H1 (cell line): ENCODE data around the gene MACROD2. TPM values are rescaled to one million over a fixed set of nuclear protein-coding genes. Genes with fewer than 3 reads are reported as not detected.
A peak's percentile ranks its signal among the peaks of the same experiment; 100 is the strongest.

ENCODE experiments used
- CTCF ChIA-PET: fragments of 300-600 bp; sonication (Branson Sonifier 250); formaldehyde crosslinking; loops from one replicate; lab custom pipeline; 2021; ENCODE audit not compliant: partially characterized antibody; lab: Charles Lee
- POLR2A ChIA-PET: fragments of 300-600 bp; sonication (Branson Sonifier 250); formaldehyde crosslinking; loops from one replicate; lab custom pipeline; 2021; ENCODE audit warnings: inconsistent platforms; ENCODE audit not compliant: partially characterized antibody; lab: Charles Lee
- DNase-seq, 2 experiments: peaks; one replicate each; pipeline versions ENCODE4 v3.0.0 to v3.0.0-alpha.2; 2010 to 2022; ENCODE audit warnings: low spot score in 2 of 2, low read depth in 1 of 2, mixed read lengths in 1 of 2
- FAIRE-seq: peaks from 2 replicates; lab custom pipeline; 2011; peaks lifted over from hg19 to GRCh38; lab: Jason Lieb, UNC
- H2AFZ ChIP-seq: 2 replicates; pipeline ENCODE4 v1.8.1; 2012; ENCODE audit warnings: low read length, inconsistent platforms
- H2AK5ac ChIP-seq: 2 replicates; pipeline ENCODE4 v1.6.1; 2013; ENCODE audit warnings: low read depth, low read length
- H2BK120ac ChIP-seq: replicated peaks from 2 replicates; pipeline ENCODE3; 2013; ENCODE audit warnings: low read depth, low read length, inconsistent platforms
- H2BK12ac ChIP-seq: 2 replicates; pipeline ENCODE4 v1.6.1; 2013; ENCODE audit warnings: low read depth, low read length
- H2BK15ac ChIP-seq: 2 replicates; pipeline ENCODE4 v1.6.1; 2013; ENCODE audit warnings: low read length
- H2BK20ac ChIP-seq: 2 replicates; pipeline ENCODE4 v1.6.1; 2013; ENCODE audit warnings: low read length
- H2BK5ac ChIP-seq: 2 replicates; pipeline ENCODE4 v1.6.1; 2013; ENCODE audit warnings: low read depth, low read length
- H3K14ac ChIP-seq: 2 replicates; pipeline ENCODE4 v1.6.1; 2013; ENCODE audit warnings: inconsistent platforms; ENCODE audit not compliant: insufficient read length
- H3K18ac ChIP-seq: 2 replicates; pipeline ENCODE4 v1.6.1; 2013; ENCODE audit warnings: low read length; ENCODE audit errors: extremely low read depth
- H3K23ac ChIP-seq: 2 replicates; pipeline ENCODE4 v1.6.1; 2013; ENCODE audit warnings: inconsistent platforms; ENCODE audit not compliant: insufficient read length
- H3K23me2 ChIP-seq: 2 replicates; pipeline ENCODE4 v1.6.1; 2013; ENCODE audit warnings: low read depth, low read length
- H3K27ac ChIP-seq: 2 replicates; pipeline ENCODE4 v1.6.1; 2011; ENCODE audit warnings: low read depth, low read length, inconsistent platforms
- H3K27me3 ChIP-seq, 4 experiments: replicated peaks in 1 of 4; 1 replicate in 1 of 4; 2 replicates in 3 of 4; pipeline versions ENCODE4 v1.6.1 to v1.8.1; 2011 to 2013; ENCODE audit warnings: low read length in 3 of 4, mild to moderate bottlenecking in 3 of 4, inconsistent platforms in 2 of 4, mixed read lengths in 2 of 4, moderate library complexity in 1 of 4; ENCODE audit not compliant: control insufficient read depth in 3 of 4, insufficient read depth in 3 of 4; ENCODE audit errors: extremely low read depth in 1 of 4
- H3K36me3 ChIP-seq, 4 experiments: 2 replicates each; pipeline versions ENCODE4 v1.6.1 to v1.8.1; 2011 to 2013; ENCODE audit warnings: mild to moderate bottlenecking in 4 of 4, low read length in 3 of 4, moderate library complexity in 2 of 4, control low read depth in 1 of 4, inconsistent platforms in 1 of 4; ENCODE audit not compliant: insufficient read depth in 4 of 4, control insufficient read depth in 2 of 4
- H3K4ac ChIP-seq: replicated peaks from 2 replicates; pipeline ENCODE3; 2013; ENCODE audit warnings: low read length, low read depth, mixed read lengths, inconsistent platforms; ENCODE audit not compliant: insufficient read length
- H3K4me1 ChIP-seq, 4 experiments: replicated peaks in 1 of 4; 1 replicate in 1 of 4; 2 replicates in 3 of 4; pipeline versions ENCODE4 v1.6.1 to v1.8.1; 2011 to 2013; ENCODE audit warnings: low read length in 3 of 4, inconsistent platforms in 2 of 4, mixed read lengths in 1 of 4; ENCODE audit not compliant: insufficient read depth in 4 of 4, control insufficient read depth in 3 of 4
- H3K4me2 ChIP-seq, 2 experiments: 2 replicates each; pipeline versions ENCODE4 v1.6.1 to v1.8.1; 2011 to 2013; ENCODE audit warnings: low read depth in 2 of 2, low read length in 2 of 2, control low read depth in 1 of 2, inconsistent platforms in 1 of 2, mild to moderate bottlenecking in 1 of 2; ENCODE audit not compliant: insufficient read depth in 1 of 2
- H3K4me3 ChIP-seq, 4 experiments: fragments of 200-600, 300-600 bp in 1 of 4; sonication (generic), shearing (Covaris generic), sonication (Bioruptor Twin) in 1 of 4; 2 replicates each; pipeline versions ENCODE4 v1.5.1 to v1.8.1; 2011 to 2016; ENCODE audit warnings: low read length in 4 of 4, low read depth in 3 of 4, control low read depth in 2 of 4, inconsistent platforms in 2 of 4, mild to moderate bottlenecking in 2 of 4, mixed read lengths in 1 of 4, moderate library complexity in 1 of 4; ENCODE audit not compliant: insufficient read depth in 2 of 4; ENCODE audit errors: extremely low read depth in 1 of 4
- H3K56ac ChIP-seq: replicated peaks from 2 replicates; pipeline ENCODE3; 2013; ENCODE audit warnings: low read depth, mild to moderate bottlenecking, mixed read lengths, low read length, inconsistent platforms; ENCODE audit not compliant: insufficient read length
- H3K79me1 ChIP-seq: 2 replicates; pipeline ENCODE4 v1.6.1; 2013; ENCODE audit warnings: low read depth, low read length, control low read depth
- H3K79me2 ChIP-seq, 2 experiments: 2 replicates each; pipeline versions ENCODE4 v1.6.1 to v1.8.1; 2012 to 2013; ENCODE audit warnings: low read length in 2 of 2, mild to moderate bottlenecking in 2 of 2, inconsistent platforms in 1 of 2; ENCODE audit not compliant: insufficient read depth in 2 of 2, control insufficient read depth in 1 of 2
- H3K9ac ChIP-seq, 4 experiments: replicated peaks in 1 of 4; 1 replicate in 1 of 4; 2 replicates in 3 of 4; pipeline versions ENCODE4 v1.6.1 to v1.8.1; 2011 to 2013; ENCODE audit warnings: low read depth in 3 of 4, low read length in 3 of 4, control low read depth in 2 of 4, mild to moderate bottlenecking in 2 of 4, moderate library complexity in 2 of 4, inconsistent platforms in 1 of 4; ENCODE audit errors: extremely low read depth in 1 of 4
- H3K9me3 ChIP-seq, 2 experiments: 2 replicates each; pipeline versions ENCODE4 v1.6.1 to v1.8.1; 2012 to 2013; ENCODE audit warnings: mild to moderate bottlenecking in 2 of 2, moderate library complexity in 2 of 2, control low read depth in 1 of 2, inconsistent platforms in 1 of 2, low read depth in 1 of 2, low read length in 1 of 2, mixed read lengths in 1 of 2; ENCODE audit not compliant: insufficient read depth in 2 of 2
- H4K20me1 ChIP-seq, 2 experiments: replicated peaks in 1 of 2; 2 replicates each; pipeline versions ENCODE3 to v1.8.1; 2011 to 2013; ENCODE audit warnings: inconsistent platforms in 2 of 2, low read length in 2 of 2, mild to moderate bottlenecking in 1 of 2; ENCODE audit not compliant: insufficient read depth in 2 of 2, control insufficient read depth in 1 of 2
- H4K5ac ChIP-seq: 2 replicates; pipeline ENCODE4 v1.6.1; 2013; ENCODE audit warnings: low read length, low read depth, mixed read lengths, inconsistent platforms; ENCODE audit not compliant: insufficient read length
- H4K8ac ChIP-seq: 2 replicates; pipeline ENCODE4 v1.8.0; 2013; ENCODE audit warnings: mild to moderate bottlenecking, moderate library complexity, low read length, inconsistent platforms; ENCODE audit not compliant: insufficient read depth; ENCODE audit errors: extremely low read depth
- H4K91ac ChIP-seq: replicated peaks from 2 replicates; pipeline ENCODE3; 2013; ENCODE audit warnings: low read length, mixed read lengths, inconsistent platforms; ENCODE audit not compliant: insufficient read length
- CHD1 ChIP-seq: IDR thresholded peaks from 2 replicates; pipeline ENCODE4 v1.6.1; 2012; ENCODE audit warnings: low read depth, low read length, improper control_type of control experiment
- RAD21 ChIP-seq, 2 experiments: IDR thresholded peaks in 1 of 2; conservative IDR thresholded peaks in 1 of 2; 2 replicates each; pipeline ENCODE4 v1.6.1; 2011; ENCODE audit warnings: low read depth in 2 of 2, low read length in 2 of 2, improper control_type of control experiment in 1 of 2, inconsistent platforms in 1 of 2, mild to moderate bottlenecking in 1 of 2, moderate library complexity in 1 of 2
- SIN3A ChIP-seq, 2 experiments: IDR thresholded peaks in 1 of 2; conservative IDR thresholded peaks in 1 of 2; 2 replicates each; pipeline ENCODE4 v1.6.1; 2011 to 2012; ENCODE audit warnings: low read length in 2 of 2, improper control_type of control experiment in 1 of 2, low read depth in 1 of 2, mild to moderate bottlenecking in 1 of 2
- TBP ChIP-seq: IDR thresholded peaks from 2 replicates; pipeline ENCODE4 v1.6.1; 2011; ENCODE audit warnings: low read depth, low read length, improper control_type of control experiment
- polyA plus RNA-seq, 7 experiments: library from polyadenylated mRNA; depleted of rRNA in 3 of 7; stranded (reverse) in 5 of 7; unstranded in 2 of 7; fragments of >200 nt in 5 of 7; fragments of 200-250 nt in 2 of 7; gene quantifications; 1 replicate in 5 of 7; 2 replicates in 1 of 7; 4 replicates in 1 of 7; pipeline versions ENCODE4 v1.2.1 to v1.2.3, GENCODE V29; 2011 to 2013; ENCODE audit warnings: missing spikeins in 2 of 7, mixed read lengths in 2 of 7
- total RNA-seq: library from RNA; stranded (reverse); fragmentation: NEBNext Ultra II Directional; extraction: Animal tissue kit (Norgen Biotek cat#: 25700); gene quantifications from 2 replicates; pipeline ENCODE4 v1.2.1, GENCODE V29; 2021
- TF ChIP-seq, protein P1 (sequence below), 3 experiments: IDR thresholded peaks; 1 replicate in 2 of 3; 2 replicates in 1 of 3; pipeline versions ENCODE4 v1.5.1 to v1.6.1; 2011; ENCODE audit warnings: low read length in 3 of 3, mild to moderate bottlenecking in 3 of 3, inconsistent platforms in 2 of 3, low read depth in 1 of 3, moderate library complexity in 1 of 3; ENCODE audit not compliant: insufficient read depth in 1 of 3; ENCODE audit errors: control extremely low read depth in 1 of 3

Gene MACROD2
- total and polyA plus RNA-seq, 2 of the 8 experiments (the other 6 are each of a cell fraction or from before 2014, with no cell fraction given): 0.70 to 3.9 TPM

DNA sequence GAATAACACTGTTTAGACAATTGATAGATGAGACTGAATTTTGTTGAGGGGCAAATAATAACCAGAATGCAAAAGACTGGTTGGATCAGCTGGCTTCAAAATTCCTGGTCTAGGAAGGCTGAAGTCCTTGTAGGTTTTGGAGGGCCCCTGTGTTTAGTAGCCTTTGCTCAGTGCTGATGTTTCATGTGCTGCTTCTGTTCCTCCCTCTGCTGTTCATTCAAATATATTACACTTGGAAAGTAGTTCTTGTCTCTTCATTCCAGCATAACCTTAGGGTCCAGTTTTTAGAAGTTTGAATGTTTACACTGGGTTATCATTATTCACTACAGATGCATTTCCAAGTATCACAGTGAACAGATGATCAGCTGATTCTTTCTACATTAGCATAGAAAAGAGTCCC lies 269.6 kb downstream of the MACROD2 start:
- no peaks in the 10 kb centered on the region for H3K79me2 ChIP-seq
- H2BK120ac ChIP-seq: no peak overlapping the region
- no peaks in the 10 kb centered on the region for H3K79me1 ChIP-seq
- no peak overlapping the region for H3K27ac ChIP-seq
- H3K27me3 ChIP-seq: no peaks in the 10 kb centered on the region
- no peak overlapping the region for H3K4me3 ChIP-seq
- FAIRE-seq: no peak
- no peak overlapping the region for H2AK5ac ChIP-seq
- no peaks in the 10 kb centered on the region; the same call in 1 of the 2 replicates for H3K23me2 ChIP-seq
- H3K36me3 ChIP-seq: no peaks in the 10 kb centered on the region
- H3K4me2 ChIP-seq: no peak overlapping the region
- H3K18ac ChIP-seq: no peak overlapping the region
- H2BK20ac ChIP-seq: no peak overlapping the region
- no peak for TF ChIP-seq TBP
- TF ChIP-seq, protein P1, sequence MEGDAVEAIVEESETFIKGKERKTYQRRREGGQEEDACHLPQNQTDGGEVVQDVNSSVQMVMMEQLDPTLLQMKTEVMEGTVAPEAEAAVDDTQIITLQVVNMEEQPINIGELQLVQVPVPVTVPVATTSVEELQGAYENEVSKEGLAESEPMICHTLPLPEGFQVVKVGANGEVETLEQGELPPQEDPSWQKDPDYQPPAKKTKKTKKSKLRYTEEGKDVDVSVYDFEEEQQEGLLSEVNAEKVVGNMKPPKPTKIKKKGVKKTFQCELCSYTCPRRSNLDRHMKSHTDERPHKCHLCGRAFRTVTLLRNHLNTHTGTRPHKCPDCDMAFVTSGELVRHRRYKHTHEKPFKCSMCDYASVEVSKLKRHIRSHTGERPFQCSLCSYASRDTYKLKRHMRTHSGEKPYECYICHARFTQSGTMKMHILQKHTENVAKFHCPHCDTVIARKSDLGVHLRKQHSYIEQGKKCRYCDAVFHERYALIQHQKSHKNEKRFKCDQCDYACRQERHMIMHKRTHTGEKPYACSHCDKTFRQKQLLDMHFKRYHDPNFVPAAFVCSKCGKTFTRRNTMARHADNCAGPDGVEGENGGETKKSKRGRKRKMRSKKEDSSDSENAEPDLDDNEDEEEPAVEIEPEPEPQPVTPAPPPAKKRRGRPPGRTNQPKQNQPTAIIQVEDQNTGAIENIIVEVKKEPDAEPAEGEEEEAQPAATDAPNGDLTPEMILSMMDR (IDR thresholded peaks at IDR 0.05; ENCODE audit: control extremely low read depth in 1 of 3, insufficient read depth in 1 of 3, low read depth in 1 of 3, low read length in 3 of 3): peak in 2 of 3 experiments; percentile 19 to 32; a peak in 2 of 4 replicates
- no peak for TF ChIP-seq SIN3A (conservative IDR thresholded peaks at IDR 0.05 in 1 of 2, IDR thresholded peaks at IDR 0.05 in 1 of 2; ENCODE audit: low read depth in 1 of 2, low read length in 2 of 2)
- no peak for TF ChIP-seq CHD1
- peak; percentile 43 to 49 for TF ChIP-seq RAD21 (IDR thresholded peaks at IDR 0.05 in 1 of 2, conservative IDR thresholded peaks at IDR 0.05 in 1 of 2; ENCODE audit: low read depth in 2 of 2, low read length in 2 of 2)
- H2AFZ ChIP-seq: no peak overlapping the region
- no peak overlapping the region for H4K8ac ChIP-seq
- no peak overlapping the region for H3K23ac ChIP-seq
- H3K4ac ChIP-seq: no peak overlapping the region
- H2BK12ac ChIP-seq: no peak overlapping the region
- no peak overlapping the region for H2BK5ac ChIP-seq
- no peak overlapping the region for H3K56ac ChIP-seq
- no peaks in the 10 kb centered on the region for H3K4me1 ChIP-seq
- H3K9ac ChIP-seq: no peak overlapping the region
- POLR2A ChIA-PET: no interaction called here
- no peak overlapping the region for H3K14ac ChIP-seq
- no peak overlapping the region for H2BK15ac ChIP-seq
- H4K20me1 ChIP-seq: no peaks in the 10 kb centered on the region
- CTCF ChIA-PET: interaction anchor here (1.1 to 2.3 kb wide), 7 partner anchors 12 to 232 kb away, joined by 3 to 13 read pairs (median 5); no protein-coding TSS in a partner anchor
- peaks cover 0 to 2% of the 10 kb centered on the region in 2 experiments; a peak in 1 of 4 replicates for H3K9me3 ChIP-seq
- no peak for DNase-seq
- H4K5ac ChIP-seq: no peak overlapping the region
- no peak overlapping the region for H4K91ac ChIP-seq
